Activated CD4-positive, alpha-beta T cell treated with anti-CD3 and anti-CD28 coated beads for 4 hours (primary cell): ENCODE data around the gene DRD4.
"Not testable (repeated sequence)": the region's sequence is repeated elsewhere in the genome, so short reads cannot be mapped to it uniquely, and the experiment has no call there.

ENCODE experiments used
- DNase-seq, 2 donors: peaks; one replicate each; pipeline ENCODE4 v3.0.0-alpha.2; 2020

The DRD4 gene

DNA sequence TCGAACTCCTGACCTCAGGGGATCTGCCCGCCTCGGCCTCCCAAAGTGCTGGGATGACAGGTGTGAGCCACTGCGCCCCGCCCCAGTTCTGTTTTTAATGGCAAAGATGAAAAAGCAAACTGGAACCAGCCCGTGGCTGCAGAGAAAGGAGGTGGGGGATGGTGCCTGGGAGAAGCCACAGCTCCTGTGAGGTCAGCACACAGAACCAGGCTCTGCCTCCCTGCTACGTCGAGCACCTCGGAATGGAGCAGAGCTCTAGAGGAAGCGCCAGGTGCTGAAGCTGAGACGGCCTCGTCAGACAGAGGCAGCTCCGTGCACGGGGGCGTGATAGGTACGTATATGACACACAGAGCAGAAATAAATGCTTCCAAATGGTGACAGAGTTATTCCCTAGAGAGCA, 8.5 kb downstream of the DRD4 start:
- no peak for DNase-seq

DNA sequence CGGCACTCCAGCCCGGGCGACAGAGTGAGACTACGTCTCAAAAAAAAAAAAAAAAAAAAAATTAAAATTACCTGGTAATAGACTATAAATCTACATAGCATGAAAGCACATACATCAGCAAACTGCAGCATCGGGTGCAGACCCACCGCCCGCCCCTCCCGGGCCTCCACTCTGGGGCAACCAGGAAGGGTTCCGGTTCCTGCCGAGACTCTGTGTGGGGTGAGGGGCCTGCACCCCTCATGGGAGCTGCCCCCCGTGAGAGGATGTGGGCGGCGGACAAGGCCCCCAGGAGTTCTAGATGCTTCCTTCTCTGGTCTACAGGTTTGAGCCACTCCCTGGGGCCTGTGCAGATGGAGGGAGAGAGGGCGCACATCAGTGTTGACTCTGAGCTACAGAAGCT, 9.1 kb downstream of the DRD4 start:
- no peak for DNase-seq

DNA sequence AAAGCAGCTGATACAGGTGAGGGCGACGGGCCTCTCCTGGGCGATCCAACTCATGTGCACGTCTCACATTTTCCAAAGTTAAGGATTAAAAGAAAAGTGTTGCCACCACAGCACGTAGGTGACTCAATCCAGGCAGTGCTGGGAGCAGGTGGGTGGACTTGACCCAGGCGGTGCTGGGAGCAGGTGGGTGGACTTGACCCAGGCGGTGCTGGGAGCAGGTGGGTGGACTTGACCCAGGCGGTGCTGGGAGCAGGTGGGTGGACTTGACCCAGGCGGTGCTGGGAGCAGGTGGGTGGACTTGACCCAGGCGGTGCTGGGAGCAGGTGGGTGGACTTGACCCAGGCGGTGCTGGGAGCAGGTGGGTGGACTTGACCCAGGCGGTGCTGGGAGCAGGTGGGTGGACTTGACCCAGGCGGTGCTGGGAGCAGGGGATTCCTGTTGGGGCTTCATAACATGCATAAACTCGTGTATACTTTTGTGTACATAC, 10.6 kb downstream of the DRD4 start:
- not testable (repeated sequence) for DNase-seq

DNA sequence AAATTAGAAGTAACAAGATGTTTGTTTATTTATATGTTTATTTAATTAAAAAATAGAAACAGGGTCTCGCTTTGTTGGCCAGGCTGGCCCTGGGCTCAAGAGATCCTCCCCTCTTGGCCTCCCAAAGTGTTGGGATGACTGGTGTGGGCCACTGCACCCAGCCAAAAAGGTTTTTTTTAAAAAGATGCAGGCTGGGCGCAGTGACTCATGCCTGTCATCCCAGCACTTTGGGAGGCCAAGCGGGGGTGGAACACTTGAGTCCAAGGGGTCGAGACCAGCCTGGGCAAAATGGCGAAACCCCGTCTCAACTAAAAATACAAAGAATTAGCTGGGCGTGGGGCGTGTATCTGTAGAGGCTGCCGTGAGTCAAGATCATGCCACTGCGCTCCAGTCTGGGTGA, 13.4 kb downstream of the DRD4 start:
- DNase-seq: no peak

DNA sequence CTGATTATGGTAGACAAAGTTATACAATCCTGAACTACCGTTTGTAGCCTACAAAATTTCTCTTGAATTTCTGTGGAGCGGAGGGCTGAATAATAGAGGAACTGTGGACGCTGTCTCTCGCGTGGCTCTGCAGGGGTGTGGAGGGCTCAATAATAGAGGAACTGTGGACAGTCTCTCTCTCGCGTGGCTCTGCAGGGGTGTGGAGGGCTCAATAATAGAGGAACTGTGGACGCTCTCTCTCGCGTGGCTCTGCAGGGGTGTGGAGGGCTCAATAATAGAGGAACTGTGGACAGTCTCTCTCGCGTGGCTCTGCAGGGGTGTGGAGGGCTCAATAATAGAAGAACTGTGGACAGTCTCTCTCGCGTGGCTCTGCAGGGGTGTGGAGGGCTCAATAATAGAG, 16.1 kb downstream of the DRD4 start:
- DNase-seq: not testable (repeated sequence)

DNA sequence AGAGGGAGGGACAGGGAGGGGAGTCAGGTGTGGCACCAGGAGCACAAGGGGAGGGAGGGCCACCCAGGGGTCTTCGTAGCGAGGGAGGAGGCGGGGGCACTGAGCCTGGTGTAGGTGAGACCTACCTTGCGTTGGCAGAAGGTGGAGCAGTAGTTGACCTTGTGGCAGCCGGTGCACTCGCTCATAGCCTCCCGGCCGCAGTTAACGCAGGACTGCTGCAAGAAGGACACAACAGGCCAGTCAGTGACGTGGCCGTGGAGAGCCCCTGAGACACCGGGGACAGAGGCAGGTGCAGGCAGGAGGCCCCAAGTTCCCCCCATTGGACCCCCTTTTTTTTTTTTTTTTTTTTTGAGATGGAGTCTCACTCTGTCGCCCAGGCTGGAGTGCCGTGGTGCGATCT, 16.8 kb downstream of the DRD4 start:
- no peak for DNase-seq

DNA sequence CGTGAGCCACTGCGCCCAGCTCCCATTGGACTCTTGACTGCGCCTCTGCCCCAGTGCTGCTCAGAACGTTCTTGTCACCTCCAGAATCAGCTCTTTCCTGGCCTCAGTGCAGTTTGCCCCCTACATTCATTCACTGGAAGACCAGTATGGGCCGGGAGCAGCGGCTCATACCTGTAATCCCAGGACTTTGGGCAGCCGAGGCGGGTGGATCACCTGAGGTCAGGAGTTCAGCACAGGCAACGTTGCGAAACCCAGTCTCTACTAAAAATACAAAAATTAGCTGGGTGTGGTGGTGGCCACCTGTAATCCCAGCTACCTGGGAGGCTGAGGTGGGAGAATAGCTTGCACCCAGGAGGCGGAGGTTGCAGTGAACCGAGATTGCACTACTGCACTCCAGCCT, 17.4 kb downstream of the DRD4 start:
- DNase-seq: not testable (repeated sequence)

DNA sequence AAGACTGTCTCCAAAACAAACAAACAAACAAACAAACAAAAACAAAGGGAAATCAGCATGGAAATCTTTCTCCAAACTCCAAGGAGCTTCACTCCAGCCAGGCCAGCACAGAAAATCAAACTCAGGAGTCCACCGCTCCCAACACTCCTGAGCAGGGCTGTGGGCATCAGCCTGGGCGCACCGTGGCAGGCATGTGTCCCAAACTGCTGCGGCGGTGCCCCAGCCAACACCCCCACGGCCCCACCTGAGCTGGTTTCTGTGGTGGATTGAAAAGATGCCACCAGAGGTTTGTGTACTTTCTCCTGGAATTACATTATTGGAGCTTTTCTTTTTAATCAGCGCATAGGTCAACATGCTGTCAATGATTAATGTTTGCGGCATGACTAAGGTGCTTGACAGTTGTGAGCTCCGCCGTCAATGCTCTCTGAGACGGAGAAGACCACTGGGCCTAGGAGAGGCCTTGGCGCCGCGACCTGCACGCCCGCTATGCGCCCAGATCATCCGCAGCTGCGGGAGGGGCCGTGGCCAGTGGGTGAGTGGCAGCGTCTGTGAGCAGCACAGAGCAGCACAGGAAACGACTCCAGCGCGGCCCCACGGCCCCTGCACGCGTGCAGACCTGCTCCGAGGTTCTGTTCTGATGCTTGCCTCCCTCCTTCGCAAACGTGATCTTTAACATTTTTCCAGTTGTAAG, 18.1 kb downstream of the DRD4 start:
- no peak for DNase-seq

DNA sequence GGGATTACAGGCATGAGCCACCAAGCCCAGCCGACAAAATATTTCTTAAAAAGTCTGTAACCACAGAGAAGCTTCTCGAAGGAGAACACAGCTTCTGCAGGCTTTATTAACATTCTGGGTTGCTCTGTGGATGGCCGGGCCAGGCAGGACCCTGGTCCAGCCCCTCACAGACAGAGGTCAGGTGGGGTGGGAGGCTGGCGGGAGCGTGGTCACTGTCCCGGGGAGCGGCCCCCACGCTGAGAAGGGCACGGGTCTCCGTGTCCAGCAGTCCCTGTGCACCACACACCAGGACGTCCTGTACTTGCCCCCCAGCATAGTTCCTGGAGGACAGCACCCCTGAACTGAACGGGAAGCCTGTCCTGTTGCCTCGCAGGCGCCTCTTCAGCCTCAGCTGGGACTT, 19.4 kb downstream of the DRD4 start:
- no peak for DNase-seq

DNA sequence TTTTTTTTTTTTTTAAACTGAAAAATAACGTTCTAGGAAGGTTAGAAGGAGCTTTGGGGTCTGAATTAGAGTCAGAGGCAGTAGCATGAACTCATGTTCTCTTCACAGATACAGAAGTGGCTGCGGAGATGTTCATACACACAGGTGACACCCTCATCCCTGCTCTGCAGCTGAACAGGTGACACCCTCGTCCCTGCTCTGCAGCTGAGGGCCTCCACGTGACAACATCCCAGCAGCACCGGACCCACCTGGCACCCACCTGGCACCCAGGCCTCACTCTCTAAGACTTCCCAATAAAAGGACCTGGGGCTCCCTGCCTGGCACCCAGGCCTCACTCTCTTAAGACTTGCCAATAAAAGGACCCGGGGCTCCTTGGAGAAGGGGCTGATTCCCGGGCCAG, 19.8 kb downstream of the DRD4 start:
- DNase-seq: no peak

DNA sequence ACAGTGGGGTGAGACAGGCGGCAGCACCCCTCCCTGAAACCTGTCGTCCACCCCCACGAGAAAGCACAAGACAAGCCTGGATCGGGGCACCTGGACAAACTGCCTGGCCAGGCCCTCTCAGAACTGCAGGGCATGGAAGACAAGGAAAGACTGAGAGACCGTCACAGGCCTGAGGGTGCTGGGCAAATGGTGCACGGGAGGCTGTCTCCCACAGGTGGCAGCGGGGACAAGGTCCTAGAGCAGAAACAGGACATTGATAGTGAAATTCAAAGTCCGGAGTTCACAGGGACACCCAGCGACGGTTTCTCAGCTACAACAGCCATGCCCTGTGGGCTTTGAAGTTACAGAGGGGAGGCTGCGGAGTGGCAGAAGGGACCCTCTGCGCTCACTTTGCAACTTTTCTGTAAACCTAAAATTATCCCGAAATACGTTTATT, 20.6 kb downstream of the DRD4 start:
- DNase-seq: no peak

DNA sequence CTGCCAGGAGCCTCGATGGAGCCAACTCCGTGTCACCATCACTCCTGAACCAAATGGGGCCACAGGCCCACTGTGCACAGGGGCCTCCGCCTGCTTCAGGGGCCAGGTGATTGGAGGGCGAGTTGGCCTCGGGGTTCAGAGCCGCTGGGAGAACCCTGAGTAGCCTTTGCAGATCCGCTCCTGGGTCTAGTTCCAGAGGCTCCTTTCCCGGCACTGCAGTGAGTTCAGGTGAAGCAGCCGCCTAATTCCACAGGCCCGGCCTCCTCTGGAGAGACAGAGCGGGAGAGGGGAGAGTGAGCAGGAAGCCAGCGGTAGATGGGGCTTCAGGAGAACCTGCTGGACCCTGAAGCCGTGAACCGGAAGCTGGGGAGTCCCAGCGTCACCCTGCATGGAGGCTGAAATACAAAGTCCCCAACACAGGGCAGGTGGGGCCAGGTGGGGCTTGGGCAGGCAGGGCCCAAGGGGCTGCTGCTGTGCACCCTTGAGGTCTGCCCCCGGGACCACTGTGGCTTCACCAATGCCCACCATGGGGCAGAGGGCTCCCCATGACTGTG, 22.5 kb downstream of the DRD4 start:
- DNase-seq: no peak

DNA sequence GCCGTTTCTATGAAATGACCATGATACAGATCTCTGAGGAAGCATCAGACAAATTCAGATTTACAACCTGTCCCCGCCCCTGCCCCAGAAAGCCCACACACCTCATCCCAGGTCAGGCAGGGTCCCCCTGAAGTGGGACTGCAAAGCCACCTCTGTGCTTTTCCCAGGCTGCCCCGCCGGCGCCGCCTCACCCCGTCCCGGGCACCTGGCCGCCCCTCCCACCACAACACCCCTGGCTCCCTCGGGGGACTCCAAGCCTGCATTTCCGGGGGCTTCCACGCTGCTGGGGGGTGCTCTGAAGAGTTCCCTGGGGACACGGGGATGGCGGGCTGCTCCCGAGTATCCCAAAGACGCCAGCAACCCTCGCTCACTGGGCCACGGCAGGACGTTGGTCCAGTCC, 23.2 kb downstream of the DRD4 start:
- DNase-seq: no peak

DNA sequence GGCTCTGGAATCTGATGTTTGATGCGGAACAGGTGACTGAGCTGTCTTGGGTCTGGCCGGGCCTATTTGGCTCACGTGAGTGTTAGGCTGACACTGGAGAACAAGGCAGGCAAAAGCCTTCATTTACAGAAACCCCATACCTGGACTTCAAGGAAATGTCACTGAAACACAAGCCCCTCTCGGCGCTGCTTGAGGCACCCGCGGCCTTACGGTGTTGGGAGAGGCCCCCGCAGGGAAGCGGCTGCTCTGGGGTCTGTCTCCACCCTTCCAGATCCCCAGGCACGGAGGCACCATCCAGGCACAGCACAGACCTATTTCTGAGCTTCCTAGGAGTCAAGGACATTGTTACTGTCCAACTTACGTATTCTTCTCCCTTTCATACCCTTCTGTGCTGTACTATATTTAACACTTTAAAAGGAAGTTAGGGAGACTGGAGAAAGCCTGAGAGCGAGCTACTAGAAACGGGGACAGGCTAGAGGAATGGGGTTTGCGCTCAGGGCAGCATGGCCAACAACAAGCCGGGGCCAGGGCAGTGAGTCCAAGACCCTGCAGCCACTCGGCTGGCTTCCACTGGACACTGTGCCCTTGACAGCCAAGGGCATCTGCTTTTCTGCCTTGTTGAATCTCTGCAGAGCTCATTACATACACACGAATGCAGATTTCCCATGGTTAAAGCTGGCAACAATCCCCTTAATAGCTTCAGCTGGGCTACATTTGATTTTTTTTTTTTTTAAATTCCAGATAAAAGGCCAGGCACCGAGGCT, 23.8 kb downstream of the DRD4 start:
- DNase-seq: no peak

DNA sequence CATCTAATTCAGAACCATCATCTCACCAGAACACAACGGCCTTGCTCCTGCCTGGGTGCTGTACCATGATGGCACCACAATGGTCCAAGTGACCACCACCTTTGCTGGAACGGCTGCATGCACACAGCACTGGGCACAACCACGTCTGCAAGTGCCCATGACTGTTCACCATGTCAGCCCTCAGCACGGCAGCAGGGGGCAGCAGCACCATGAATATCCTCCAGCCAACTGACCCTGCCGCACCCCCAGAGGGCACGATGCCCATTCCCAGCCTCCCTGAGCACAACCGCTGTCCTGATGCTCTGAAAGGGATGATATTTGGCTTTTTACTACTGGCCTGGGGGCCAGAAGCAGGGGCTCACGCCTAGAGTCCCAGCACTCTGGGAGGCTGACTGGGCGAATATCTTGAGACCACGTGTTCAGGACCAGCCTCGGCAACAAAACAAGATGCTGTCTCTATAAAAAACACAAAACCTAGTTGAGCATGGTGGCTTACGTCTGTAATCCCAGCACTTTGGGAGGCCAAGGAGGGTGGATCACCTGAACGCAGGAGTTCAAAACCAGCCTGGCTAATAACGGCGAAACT, 25.7 kb downstream of the DRD4 start:
- DNase-seq: peak; percentile 21 to 32

DNA sequence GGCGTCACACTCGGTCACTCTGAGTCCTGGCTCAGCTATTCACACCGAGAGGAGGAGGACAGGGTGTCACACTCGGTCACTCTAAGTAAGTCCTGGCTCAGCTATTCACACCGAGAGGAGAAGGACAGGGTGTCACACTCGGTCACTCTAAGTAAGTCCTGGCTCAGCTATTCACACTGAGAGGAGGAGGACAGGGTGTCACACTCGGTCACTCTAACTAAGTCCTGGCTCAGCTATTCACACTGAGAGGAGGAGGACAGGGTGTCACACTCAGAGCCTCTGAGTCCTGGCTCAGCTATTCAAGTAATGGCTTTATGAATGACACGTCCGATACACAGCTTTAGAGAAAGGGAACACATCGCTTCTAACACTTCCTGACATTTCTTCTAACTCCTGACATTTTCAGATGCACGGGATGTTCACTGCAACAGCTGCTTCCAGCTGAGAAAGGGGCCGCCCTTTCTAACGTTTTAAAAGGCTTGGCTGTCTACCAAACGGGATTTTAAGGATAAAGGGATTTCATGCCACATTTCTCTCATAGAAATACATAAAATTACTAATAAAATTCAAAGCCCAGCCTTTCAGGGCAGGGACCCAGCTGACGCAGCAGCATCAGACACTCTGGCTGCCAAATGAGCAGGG, 28.1 kb downstream of the DRD4 start:
- DNase-seq: no peak

DNA sequence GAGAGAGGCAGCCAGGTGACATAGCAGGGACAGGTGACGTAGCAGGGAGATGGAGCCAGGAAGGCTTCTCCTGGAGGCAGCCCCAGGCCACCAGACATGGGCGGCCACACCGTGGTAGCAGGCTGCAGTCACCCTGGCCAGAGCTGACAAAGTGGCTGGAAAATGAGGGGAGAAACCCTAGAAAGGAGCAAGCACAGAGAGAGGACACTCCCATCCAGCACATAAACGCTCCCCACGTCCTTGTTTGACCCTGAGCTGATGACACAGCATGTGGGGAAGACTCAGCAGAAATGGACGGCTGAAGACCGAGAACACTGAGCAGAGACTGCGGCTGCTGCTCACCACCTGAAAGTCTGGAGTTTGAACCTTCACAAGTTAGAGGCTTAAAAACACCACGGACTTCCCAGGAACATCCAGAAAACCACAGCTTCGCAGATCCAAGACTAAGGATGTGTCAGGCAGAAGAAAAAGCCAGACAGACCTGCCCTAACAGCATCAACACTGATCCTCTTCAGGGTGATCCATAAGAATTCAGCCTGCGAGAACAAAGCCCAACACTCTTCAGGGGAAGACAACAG, 28.7 kb downstream of the DRD4 start:
- DNase-seq: no peak

DNA sequence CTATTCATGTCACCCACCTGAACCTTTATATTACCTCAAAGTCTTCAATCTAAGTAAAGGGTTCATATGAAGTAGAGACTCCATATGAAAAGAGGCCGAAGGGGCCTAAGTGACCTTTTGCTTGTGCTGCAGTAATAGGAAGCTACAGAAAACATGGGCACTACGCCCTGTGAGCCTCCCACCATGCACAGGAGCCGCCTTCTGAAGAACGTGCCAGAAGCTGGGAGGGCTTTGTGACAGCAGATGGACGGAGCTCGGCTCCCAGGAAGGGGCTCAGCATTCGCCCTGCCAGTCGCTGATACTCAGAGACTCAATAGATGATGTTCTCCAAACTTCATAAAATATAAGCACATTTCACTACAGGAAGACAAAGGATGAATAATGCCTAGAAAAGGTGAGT, 36.8 kb downstream of the DRD4 start:
- no peak for DNase-seq

DNA sequence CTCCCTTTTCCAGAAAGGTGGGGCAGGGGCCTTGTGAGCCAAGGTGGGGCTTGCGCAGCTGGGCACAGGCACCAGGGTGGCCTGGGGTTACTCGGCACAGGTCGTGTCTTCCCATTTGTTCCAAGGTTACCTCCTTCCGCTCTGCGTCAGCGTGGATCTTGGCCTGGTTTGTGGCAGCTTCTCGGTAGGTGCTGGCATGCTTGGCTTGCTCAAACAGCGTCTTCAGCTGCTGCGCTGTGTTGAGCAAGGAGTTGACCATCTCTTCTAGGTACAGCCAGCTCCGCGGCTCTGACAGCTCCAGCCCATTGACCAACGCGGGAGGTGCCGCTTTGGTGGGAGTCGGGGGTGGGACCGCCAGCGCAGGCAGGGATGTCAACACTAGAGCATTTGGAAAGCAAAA, 37.3 kb downstream of the DRD4 start:
- DNase-seq: no peak

DNA sequence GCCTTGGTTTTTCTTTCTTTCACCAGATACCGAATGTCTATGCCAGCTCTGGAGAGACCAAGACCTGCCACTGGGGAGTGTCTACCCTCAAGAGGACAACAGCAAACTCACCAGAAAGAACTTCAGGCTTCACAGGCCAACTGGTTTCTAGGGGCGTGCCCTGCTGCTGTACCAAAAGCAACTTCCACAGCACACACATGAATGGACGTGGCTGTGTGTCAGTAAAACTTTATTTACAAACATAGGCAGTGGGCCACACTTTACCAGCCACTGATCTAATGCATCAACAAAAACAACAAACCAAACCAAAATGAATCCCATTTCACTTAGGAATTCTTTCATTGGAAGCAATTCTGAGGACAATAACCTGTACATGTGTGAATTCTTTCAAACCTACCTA, 41.2 kb downstream of the DRD4 start:
- no peak for DNase-seq

DNA sequence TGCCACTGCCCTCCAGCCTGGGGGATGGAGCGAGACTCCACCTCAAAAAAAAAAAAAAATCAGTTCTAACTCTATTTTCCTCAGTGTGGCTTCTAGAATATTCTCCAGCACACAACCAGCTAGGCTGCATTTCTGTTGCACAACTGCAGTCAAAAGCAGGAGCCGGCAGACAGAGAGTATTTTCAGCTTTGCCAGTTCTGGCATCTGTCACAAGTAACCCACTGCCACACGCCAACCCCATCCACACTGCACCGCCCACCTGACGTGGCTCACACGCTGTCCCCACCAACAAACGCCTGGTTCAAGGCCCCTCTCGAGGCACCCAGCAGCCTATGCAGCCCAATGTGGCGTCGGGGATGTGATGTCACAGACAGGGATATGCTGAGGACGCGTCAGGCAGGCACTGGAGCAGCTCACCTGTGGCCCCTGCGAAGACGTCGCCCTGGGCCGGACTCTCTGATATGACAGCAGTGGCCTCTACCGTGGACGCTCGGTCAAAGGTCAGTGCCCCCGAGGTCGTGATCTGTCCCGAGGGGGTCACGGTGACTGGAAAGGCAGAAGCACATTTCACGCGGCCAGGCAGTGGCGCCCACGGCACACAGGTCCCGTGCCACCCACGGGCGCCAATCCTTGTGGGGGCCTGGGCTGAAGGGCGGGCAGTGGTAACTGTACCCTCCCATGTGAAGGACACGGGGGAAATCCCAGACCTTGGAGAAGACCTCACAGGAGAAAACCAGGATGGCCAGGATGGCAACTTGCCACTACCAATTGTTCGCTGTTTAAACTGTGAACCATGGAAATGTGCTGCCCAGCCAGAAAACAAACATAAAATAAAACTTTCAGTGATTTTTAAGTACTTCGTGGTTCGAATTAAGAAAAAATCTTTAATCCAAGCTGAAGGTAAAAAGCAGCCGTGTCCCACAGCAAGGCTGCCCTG, 42.5 kb downstream of the DRD4 start:
- DNase-seq: no peak

DNA sequence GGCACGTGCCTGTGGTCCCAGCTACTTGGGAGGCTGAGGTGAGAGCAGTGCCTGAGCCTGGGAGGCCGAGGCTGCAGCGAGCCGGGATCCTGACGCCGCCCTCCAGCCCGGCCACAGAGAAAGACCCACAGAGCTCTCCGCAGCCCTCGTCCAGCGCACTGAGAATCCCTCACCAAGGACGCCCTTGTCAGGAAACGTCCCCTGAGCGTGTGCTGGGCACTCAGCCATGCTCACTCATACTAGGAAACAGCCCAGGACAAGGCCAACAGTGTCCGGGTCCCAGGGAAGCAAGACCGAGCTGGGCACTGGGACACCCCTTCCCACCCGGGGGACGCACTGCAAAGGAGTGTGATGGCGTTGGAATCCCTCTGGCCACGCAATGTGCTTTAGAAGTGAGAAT, 43.4 kb downstream of the DRD4 start:
- DNase-seq: no peak
